SHP77 treated with DMSO at 0.1 percent for 48 hours (cell line): ENCODE results near the gene HMOX1.
"Not testable (repeated sequence)": the region's sequence is repeated elsewhere in the genome, so short reads cannot be mapped to it uniquely, and the experiment has no call there.

Experiments
- DNase-seq: peaks from one replicate; lab custom pipeline; 2025; lab: John Stamatoyannopoulos, UW

HMOX1 gene

GRCh38 chr22:35380013-35380412, 883 bp upstream of the HMOX1 start:
- no peak for DNase-seq

GRCh38 chr22:35381424-35382009, 621 bp downstream of the HMOX1 start:
- DNase-seq, result no peak

- no peak for DNase-seq
Observed at GRCh38 chr22:35383679-35384071, 2.8 kb downstream of the HMOX1 start.

DNA sequence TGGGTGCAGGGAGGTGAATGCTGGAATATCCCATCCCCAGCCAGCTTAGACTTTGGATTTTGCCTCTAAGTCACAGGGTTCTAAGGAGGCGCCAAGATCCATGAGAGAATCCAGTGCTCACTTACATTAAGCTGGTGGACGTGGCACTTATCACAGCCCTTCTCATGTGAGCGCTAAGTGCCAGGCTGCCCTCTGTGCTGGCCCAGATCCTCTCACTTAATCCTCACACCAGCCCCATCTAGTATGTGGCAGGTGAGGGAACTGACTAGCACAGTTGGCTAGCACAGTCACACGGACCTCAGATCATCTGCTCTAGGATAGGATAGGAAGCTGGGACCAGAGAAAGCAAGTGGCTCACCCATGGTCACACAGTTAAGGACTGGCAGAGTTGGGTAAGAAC, 3.6 kb downstream of the HMOX1 start:
- no peak for DNase-seq

GRCh38 chr22:35384975-35385588, 4.2 kb downstream of the HMOX1 start:
- DNase-seq, result no peak

- no peak for DNase-seq
Observed at GRCh38 chr22:35386670-35387288, 5.9 kb downstream of the HMOX1 start.

DNA sequence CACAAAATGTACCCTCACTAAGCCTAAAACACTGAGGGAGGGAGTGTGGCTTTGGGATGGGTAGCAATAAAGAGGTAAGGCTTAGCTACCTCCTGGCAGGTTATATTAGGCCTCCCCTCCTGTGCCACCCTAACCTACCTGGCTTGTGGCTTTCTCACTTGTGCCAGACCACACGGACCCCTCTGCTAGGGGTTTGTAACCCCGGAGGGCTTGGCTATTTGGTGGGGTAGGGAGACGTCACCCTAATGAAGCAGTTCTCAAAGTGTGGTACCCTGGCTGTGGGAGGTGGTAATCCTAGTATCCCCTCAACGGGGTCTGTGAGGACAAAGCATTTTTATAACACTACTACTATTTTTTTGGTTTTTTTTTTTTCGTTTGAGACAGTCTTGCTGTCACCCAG, 10.0 kb downstream of the HMOX1 start:
- DNase-seq, result no peak

GRCh38 chr22:35392357-35392756, 11.5 kb downstream of the HMOX1 start:
- no peak for DNase-seq

GRCh38 chr22:35393116-35394010, 12.5 kb downstream of the HMOX1 start:
- no peak for DNase-seq

DNA sequence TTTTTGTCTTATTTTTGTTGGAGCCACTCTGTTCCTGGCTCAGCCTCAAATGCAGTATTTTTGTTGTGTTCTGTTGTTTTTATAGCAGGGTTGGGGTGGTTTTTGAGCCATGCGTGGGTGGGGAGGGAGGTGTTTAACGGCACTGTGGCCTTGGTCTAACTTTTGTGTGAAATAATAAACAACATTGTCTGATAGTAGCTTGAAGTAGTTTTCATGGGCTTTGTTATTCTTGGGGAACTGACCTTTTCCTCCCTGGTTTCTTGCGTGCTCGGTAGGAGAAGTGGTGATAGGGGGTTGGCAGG, 13.1 kb downstream of the HMOX1 start:
- no peak for DNase-seq

DNA sequence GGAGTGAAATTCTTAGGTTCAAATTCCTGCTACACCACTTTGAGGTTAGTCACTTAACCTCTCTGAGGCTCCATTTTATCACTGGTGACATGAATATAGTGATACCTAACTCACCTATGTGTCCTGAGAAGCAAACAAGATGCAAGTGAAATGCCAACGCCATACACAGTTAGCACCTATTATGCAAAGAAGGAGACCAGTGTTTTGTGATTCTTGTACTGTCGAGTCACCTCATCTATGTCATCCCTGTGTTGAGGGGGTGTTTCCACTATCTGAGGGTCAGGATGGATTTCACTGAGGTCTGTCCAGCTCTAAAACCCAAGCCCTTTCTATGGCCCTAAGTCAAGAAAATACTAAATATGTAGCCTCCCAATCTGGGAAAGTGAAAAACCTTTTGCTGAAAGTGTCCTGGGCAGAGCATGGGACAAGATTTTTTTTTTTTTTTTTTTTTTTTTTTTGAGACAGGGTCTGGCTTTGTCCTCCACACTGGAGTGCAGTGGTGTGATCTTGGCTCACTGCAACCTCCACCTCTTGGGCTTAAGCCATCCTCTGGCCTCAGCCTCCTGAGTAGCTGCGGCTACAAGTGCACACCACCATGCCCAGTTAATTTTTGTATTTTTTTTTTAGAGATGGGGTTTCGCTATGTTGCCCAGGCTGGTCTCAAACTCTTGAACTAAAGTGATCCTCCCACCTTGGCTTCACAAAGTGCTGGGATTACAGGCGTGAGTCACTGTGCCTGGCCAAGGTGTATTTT, 14.1 kb downstream of the HMOX1 start:
- DNase-seq, result no peak

- DNase-seq, result not testable (repeated sequence)
Observed at GRCh38 chr22:35396622-35397021, 15.7 kb downstream of the HMOX1 start.

DNA sequence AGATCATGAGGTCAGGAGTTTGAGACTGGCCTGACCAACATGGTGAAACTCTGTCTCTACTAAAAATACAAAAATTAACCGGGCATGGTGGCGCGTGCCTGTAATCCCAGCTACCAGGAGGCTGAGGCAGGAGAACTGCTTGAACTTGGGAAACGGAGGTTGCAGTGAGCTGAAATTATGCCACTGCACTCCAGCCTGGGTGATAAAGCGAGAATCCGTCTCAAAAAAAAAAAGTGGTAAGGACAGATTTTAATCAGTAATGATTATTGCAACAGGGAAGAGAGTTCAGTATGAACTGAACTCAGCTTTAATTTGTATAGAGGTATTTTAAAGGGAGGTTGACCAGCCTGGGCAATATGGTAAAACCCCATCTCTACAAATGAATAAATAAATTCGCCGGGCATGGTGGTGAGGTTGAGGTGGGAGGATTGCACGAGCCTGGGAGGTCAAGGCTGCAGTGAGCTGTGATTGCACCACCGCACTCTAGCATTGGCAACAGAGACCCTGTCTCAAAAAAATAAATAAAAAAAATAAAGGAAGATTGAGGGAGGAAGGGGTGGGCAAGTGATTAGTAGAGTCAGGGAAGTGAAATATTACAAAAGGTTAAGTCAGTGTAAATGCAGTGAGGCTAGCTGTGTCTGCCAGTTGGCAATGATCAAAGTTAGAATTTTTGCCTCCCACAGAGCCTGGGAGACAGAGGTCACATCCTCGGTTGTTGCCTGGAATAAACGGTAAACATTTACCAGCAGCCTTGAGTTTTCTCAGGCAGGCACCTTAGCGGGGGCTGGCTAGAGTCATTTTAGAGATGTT, 16.4 kb downstream of the HMOX1 start:
- DNase-seq, result no peak

DNA sequence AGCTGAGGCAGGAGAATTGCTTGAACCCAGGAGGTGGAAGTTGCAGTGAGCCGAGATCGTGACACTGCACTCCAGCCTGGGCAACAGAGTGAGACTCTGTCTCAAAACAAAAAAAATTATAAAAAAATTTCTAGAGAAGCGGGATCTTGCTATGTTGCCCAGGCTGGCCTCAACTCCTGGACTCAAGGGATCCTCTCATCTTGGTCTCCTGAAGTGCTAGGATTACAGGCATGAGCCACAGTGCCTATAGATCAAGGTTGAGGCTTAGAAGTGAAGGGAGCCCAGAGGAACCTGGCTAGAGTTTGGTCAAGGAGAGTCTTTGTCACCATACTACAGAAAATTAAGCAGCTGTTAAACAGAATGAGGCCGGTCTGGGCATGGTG, 17.7 kb downstream of the HMOX1 start:
- no peak for DNase-seq

GRCh38 chr22:35399114-35399677, 18.3 kb downstream of the HMOX1 start:
- no peak for DNase-seq

DNA sequence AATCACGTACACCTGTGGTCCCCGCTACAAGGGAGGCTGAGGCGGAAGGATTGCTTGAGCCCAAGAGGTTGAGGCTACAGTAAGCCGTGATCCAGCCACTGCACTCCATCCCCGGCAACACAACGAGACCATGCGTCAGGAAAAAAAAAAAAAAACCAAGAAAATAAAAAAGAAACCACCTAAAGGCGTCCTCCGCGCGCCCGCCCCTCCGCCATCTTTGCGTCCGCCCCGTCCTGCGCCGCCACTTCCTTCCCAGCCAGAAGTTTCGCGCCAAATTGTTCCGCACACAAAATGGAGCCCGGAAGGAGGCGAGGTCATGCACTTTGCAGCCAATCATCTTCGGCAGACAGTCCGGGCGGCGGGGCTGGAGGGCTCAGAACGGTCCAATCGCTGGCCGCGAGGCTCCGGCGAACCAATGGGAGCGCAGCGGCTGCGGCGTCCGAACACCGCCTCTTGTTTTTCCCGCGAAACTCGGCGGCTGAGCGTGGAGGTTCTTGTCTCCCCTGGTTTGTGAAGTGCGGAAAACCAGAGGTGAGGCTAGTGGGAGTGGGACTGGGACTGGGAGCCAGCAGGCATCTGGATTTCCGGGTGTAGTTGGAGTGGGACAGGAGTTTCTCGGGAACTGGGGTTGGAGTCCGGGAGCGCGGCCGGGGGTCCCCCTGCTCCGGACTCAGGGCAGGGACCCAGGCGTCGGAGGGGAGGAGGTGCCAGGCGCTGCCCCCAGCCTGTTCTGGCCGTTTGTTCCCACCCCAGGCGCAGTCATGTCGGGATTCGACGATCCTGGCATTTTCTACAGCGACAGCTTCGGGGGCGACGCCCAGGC, 19.0 kb downstream of the HMOX1 start, which contains the start of gene MCM5:
TSS of gene MCM5 (plus strand) at position 463 of the 823 bp plus-strand sequence. CDS start at position 762, 299 bp downstream.
- DNase-seq, result peak; percentile 92

- no peak for DNase-seq
Observed at GRCh38 chr22:35400501-35400790, 19.6 kb downstream of the HMOX1 start.

DNA sequence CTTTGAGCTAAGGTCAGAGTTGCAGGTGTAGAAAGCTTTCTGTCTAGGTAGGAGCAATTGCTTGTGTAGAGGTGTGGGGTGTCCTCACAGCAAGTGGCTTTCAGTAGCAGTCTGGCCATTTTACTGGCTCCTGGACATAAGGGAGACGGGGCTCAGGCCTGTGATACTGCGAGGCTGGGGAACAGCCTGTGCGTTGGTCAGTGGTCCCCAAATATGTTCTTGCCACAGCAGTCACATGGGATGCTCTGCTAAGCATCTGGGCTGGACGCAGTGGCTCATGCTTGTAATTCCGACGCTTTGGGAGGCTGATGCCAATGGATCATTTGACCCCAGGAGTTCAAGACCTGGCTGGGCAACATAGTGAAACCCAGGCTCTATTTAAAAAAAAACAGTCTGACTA, 21.0 kb downstream of the HMOX1 start:
- DNase-seq, result no peak

DNA sequence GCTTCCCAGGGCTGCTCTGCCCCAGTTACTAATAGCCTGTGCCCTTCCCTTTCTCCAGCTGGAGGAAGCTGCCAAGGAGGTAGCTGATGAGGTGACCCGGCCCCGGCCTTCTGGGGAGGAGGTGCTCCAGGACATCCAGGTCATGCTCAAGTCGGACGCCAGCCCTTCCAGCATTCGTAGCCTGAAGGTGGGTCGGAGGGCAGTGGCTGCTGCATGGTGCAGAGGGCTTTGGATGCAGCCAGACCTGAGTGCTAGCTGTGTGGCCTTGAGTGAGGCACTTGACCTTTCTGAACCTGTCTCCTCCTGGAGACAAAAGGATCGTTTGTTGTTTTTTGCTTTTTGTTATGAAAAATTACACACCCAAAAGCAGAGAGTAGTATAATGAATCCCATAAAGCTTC, 22.5 kb downstream of the HMOX1 start:
- no peak for DNase-seq

GRCh38 chr22:35404176-35404575, 23.3 kb downstream of the HMOX1 start:
- DNase-seq, result no peak
